NCI-H2107 treated with DMSO at 0.1 percent for 48 hours (cell line): Measurements from ENCODE around the gene SOBP.

Experiments used
- DNase-seq: peaks from one replicate; lab custom pipeline; 2025; ENCODE audit not compliant: unreplicated experiment; lab: John Stamatoyannopoulos, UW

The SOBP gene

DNA sequence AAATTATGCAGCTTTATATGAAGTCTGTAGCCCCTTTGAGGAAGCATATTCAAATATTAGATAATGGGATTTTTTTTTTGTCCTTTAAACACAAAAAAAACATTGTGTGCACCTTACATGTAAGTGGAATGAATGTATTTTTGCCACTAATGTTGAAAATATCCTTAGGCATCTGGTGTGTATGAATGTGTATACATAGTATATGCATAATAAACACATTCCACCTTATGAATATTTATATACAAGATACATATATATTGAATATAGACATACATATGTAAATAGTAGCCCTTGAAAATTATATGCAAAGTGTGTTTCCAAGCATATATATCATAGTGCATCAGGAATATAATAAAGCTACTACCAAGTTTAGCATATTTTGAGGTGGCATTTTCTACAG, 94.8 kb downstream of the SOBP start:
- no peak for DNase-seq

DNA sequence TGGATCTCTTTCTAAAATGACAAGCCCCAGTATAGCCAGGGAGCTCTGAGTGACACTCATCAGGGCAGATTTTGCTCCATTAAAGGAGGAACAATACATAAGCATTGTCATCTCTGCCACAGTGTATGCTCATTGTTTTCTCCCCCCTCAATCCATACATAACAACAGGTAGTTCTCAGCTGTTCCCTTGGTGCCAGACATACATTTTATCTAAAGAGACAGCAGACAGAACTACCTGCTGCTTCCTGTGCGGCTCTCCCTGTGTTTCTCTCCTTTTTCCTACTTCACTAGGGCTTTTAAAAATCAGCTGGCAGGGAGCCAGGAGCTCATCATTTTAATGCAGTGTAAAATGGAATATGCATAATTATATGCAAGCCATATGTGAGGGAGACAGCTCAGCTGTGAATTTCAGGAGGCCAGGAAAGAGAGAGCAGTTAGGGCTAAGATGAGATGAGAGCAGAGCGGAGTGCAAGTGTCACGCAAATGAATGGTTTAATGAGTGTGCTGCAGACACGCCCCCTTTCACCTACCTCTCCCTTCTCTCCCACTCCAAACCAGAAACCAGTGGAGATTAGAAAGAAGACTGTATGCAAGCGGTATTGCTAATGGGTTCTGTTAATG, 96.0 kb downstream of the SOBP start:
- peak; percentile 32 for DNase-seq

DNA sequence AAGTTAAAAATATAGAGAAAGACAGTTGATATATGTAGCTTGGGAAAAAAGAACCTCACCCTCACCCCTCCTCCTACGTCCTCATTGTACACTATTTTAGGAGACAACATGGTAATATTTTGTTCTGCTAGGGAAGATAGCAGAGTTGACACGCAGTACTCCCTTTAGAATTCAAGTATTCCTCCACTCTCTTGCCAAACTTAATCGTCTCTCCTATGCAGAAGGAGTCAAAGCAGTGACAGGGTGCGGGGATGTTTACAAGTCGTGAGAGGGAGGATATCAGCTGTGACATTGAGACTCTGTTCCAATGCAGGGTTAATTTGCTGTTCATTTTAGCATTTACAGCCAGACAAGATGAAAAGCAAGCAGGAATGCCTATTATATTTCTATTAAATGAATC, 97.5 kb downstream of the SOBP start:
- DNase-seq, result no peak

DNA sequence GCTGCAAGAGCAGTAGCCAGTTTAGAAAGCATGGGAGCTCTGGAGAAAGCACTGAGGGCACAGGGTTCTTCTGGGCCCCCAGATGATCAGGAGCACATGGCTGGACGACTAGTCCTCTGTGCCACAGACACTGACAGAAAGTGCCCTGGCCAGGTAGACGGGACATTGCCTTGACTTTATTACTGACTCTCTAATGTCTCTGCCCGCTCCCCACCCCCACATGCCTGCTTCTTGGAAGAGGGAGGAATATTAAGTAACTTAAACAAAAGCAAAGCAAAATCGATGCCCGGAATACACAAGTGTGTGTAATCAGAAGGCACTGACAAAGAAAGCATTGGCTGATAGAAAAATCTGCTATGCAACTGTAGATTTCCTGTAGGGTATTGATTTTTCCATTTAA, 99.3 kb downstream of the SOBP start:
- no peak for DNase-seq

DNA sequence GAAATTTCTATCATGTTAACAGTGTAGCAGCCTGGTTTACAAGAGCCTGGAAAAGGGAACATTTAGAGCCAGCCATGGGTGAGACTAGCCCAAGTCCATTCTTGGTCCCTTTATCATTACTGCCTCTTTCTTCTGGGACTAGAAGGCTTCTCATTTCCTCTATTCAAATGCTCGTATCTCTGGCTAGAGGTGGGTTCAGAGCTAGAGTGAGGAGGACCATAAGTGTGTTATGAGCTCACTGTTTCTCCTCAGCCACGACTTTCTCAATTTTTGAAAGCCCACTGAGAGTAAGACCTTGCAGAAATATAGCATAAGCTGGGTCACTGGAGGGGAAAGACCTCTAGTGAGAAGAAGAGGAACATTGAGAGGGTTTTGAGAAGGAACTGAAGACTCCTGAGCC, 100.0 kb downstream of the SOBP start:
- DNase-seq, result no peak

DNA sequence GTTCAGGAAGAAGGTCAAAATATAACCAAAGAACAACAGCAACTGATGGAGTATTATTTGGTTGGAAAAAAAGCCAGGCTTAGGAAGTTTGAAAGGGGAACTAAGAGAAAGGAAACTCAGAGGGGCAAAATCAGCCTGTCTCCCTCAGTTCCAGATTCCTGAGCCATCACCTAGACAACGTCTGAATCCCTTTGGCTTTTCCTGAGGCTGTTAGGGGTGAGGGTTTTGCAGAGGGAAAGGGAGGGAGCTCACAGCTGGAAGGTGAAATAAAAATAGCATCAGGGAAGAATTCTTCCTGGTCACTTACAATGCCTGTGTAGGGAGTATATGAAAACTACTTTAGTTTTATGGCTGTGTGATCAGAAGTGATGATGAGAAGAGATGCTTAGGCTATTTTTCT, 100.5 kb downstream of the SOBP start:
- no peak for DNase-seq

DNA sequence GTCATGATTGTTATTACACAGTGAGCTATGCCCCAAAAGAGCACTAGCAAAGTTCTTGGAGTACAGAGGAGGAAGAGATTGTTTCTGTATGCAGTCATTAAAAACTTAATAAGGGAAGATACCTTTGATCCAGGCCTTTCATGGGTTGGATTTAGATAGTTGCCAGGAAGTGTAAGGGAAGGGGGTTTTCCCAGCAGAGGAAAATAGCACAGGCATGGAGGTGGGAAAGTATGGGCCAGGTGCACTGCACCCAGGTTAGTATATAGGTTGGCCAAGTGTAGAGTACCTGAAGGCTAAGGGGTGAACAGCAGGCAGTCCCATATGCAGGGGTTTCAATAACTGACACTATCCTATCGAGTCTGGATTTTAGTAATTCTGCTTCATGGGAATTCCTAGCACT, 101.4 kb downstream of the SOBP start:
- DNase-seq, result no peak

DNA sequence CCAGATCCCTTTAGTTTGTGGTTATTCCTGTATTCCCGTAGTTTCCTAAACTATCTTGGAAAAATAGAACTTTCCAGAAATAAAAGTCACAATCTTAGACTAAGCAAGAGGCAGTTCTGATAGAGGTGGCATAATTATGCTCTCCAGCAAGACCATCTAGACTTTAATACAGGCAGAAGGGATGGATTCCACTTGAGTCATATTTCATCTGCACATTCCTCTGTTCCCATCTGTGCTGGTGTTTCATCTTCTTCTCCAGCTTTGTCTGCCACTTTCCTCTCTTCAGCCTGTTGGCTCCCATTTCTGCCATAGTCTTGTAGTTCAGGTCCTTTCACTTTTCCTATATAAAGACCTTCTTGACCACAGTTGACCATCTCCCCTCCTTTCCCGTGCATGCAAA, 102.9 kb downstream of the SOBP start:
- no peak for DNase-seq

DNA sequence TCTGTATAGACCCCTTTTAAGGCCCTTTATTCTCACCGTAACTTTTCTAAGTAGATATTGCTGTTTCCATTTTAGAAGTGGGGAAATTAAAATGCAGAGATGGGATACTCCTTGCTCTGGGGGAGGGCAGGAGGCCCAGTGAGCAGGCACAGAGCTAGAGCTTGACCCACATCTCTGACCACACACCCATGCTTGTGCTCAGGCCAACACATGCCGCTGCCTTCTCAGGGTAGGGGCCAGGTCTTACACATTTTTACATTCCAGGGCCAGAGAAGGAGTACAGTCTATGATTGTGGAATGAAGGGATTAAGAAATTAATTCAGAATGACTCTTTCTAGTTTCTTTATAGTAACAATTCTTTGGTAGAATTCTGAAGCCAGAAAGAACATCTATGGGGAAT, 104.8 kb downstream of the SOBP start:
- DNase-seq, result no peak

DNA sequence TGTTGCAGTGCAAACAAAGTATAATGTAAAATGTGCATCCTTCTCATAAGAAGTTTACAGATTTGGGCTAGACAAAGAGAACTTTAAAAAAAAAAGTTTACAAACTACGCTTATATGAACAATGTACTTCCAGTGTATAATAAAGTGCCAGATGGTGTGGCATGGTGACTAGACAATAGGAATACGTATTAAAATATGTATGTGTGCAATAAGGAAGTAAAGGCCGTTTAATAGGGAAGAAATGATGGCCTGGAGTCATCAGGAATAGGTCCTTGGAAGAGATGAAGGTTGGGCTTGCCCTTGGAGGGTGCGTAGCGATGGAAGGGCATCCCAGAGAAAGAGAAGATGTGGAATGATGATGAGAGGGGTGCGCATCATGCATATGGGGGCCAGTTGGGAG, 108.2 kb downstream of the SOBP start:
- no peak for DNase-seq

DNA sequence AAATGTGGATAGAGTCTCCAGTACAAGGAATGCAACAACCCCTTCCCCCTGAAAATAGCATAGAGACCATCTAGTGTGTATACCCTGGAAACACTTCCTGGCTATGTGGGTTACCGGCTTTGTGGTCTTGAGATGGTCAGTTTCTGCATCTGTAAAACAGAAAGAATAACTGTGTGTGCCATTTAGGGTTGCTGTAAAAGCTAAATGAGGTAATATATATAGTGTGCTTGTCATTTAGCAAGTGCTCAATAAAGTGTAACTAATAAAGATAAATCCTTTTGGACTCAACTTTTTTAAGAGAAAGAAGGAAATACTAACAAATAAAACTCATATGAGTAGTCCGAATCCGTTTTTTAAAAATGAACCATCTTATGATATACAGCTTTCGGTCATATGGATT, 109.1 kb downstream of the SOBP start:
- DNase-seq, result no peak

DNA sequence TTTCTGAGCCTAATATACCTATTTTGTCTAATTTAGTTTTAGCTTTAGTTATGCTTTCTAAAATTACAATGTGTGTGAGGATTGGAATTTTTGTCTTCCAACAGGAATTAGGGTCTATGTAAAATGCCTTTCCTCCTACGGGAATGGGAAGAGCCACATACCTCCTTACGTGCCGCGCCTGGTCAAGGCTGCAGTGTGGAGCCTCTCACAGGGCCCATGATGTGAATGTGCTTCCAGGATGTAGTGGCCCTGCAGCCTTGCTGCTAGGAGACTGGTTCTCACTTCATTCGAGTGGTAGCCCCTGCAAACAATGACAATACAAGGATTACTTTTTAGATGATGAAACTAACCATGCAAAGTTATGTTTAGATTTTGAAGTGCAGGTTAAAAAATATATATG, 110.2 kb downstream of the SOBP start:
- no peak for DNase-seq

DNA sequence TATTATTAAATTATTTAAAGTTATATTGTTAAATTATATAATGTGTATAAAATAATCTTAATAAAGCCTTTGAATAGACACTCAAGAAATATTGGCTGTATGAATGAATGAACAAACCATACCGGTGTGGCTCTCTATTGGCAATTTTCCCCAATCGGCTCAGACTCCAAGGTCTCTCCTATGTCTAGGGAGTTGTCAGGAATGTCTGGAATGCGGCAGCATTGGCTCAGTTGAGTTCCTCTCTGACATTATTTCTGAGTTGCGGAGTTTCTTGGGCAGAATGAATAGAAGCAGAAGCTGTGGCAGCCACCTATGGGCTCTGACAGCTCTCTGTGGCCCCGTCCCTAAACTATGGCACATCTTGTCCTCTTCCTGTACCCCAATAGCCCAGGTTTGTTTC, 111.0 kb downstream of the SOBP start:
- DNase-seq, result no peak

DNA sequence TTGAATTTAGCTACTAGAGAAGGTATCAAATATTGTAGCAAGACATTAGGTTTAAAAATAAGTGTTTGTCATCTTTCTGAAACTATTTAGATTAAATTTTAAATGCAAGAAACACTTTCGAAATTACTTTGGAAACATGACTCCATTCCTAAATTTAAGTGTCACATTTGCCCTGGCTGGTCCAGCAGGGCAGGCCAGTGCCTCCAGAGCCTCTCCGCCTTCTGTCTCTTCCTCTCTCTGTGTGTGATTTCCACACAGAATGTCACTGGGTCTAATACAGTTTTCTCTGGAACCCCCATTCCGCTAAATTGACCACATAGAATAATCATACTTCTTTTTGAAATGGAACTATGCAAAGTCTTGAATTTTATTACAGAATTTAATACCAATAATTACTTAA, 111.5 kb downstream of the SOBP start:
- DNase-seq, result no peak

DNA sequence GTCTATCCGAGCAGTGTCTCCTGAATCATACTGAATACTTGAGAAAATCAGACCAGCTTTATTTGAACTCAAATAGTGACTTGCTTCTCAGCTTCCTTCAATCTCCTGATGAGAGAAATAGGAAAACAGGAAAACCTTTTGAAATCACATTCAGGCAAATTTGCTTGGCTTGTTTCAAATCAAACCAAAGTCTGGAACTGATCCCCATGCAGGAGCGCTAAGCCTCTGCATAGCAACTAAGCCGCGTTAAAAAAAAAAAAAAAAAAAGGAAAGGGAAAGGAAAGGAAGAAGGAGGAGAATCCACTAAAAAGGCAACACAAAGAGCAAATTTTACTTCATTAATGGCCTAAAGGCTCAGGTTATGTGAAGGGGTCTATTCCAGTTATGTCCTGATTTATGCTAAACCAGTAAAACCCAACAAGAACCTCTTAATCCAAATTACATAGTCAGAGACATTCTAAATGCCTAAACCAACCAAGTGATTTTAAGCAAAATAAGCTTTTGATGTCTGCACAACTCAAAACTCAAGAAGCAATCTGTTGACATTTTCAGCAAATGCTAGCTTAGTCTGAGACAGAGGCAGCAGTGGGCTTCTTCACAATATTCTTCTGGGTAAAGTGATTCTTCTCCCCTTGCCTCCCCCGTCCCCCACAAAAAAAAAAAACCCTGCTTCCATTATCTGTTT, 112.5 kb downstream of the SOBP start:
- DNase-seq, result no peak

DNA sequence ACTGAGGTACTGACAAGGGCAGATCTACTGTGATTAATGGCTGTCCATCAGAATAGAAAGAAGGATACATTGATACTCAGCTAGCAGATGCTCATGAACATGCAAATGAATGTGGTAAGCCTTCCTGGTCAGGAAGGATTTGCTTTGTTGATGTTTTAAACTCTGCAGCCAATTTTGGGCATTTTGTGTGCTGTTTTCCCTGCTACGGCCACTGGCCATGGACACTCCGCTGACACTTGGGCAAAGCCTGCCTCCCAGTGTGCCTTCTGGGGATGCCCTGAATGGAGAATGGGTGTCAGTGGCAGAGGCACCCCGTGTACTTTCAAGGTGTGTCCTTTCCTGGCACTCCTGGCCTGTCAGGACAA, 113.1 kb downstream of the SOBP start:
- DNase-seq, result no peak

DNA sequence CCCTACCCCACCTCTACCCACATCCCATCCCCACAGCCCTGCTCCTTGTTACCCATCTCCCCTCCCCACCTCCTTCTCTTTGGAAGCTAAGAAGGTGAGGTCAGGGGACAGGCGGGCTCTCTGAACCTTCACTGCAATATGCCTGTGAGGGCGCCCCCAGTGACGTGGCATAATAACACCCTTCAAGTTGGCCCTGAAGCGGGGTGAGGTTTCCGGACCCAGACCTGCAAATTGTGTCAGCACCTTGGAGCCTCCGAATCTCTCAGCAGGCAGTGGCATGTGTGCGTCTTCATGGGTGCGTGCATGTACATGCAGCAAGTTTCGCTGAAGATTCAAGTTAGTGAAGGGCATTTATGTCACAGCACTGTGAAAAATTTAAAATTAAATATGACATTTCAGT, 114.6 kb downstream of the SOBP start:
- DNase-seq, result no peak

DNA sequence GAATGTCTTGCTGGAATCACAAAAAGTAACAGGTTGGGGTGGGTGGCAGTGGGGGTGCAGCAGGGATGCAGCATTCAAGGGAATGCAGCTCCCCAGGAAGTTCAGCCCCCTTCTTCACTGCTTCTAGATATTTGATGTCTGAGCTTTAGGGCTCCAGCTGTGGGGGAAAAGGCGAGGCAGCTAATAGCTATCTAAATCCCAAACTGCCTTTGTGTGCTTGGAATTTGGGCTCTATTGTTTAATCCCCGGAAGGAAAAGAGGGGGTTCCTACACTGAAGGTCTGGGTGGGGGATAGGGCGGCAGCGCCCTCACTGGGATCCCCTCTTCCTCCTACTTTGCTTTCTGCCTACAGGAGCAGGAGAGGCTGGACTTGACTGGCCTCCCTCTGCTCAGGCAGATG, 116.5 kb downstream of the SOBP start:
- no peak for DNase-seq

DNA sequence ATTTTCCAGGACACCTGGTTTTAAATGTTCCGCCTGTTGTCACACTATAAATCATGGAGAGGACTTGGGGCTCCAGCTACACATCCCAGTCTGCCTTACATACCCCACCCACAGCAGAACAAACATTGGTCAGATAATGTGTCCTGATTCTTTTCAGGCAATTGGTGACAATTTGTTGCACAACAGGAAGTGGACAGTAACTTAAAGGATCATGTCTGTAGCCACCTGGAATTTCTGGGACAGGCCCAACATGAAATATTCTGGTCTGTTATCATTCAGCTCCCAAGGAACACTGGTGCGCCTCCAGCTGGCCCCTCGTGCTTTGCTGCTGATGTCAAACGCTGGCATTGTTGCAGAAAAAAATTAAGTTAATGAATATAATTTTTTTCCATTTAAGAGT, 117.2 kb downstream of the SOBP start:
- no peak for DNase-seq

DNA sequence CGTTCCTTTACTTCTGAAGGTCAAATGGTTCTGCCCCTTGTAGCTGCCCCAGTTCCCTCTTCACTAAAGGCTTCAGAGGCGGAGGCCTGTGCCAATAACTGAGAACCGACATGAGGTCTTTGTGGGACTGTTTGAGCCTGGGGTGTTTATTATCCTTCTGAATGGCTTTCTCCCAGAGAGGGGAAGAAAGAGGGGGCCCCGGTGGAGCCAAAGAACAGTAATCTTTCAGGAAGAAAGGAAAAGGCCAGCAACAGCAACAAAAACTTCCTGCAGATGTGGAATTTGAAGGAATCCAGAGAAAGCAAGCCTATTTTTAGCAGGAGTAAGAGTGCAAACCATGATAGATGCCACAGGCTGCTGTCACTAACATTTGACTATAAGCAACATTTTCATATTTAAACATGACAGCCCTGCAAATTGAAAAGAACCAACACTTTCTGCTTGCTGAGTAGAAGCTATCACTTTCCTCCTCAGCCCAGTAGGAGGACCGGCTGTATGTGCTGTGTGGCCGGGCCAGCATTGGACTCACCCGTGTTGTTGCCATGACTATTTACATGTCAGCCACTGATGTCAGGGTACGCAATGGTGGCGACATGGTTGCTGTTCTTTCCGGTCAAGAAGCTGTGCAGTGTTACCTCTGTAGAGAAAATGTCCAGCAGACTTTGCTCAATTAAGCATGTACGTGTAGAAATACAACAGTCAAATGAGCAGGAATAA, 121.3 kb downstream of the SOBP start:
- no peak for DNase-seq

DNA sequence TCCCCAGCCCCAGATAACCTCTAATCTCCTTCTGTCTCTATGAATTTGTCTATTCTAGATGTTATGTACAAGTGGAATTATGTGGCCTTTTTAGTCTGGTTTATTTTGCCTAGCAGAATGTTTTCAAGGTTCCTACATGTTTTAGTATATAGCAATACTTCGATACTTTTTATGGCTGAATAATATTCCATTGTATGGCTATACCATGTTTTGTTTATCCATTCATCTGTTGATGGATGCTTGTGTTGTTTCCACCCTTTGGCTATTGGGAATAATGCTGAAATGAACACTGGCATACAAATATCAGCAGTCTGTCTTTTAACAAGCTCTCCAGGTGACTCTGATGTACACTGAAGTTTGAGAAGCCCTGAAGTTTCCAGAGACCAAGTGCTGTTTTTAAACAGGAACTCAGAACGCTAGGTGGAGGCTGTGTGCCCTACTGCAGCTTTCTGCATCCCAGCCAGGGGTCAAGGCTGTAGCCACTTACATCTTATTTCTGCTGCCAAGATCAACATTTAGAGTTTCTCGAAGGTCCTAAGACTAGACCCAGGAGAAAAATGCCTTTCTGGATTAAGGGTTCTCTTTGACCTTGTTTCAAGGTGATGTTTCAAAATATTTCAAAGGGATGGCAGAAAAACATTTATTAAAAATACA, 123.0 kb downstream of the SOBP start:
- no peak for DNase-seq
